ENCODE data around the gene CCND1.

The CCND1 gene

DNA sequence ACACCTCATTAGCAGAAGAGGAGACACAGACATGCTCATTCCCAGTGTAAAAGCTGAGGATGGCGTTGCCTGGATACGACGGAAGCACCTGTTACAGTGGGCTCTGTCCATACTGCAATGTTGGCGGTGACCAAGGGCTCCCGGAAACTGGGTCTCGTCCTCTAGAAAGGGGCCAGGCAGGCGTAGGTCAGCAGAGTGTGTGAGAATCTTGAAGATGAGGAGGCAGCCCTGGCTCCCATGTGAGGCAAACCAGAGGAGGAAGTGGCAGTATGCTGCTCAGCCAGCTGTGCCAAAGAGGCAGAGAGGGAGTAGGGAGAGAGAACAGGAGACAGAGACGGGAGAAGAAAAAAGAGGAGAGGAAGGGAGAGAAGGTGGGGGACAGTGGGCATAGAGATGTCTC, 23.9 kb downstream of the CCND1 start:
- no peak overlapping the region for H3K9ac ChIP-seq (ENCODE audit: low read length in 5 of 5)
- H3K27me3 ChIP-seq (ENCODE audit: control insufficient read depth in 5 of 5, insufficient read depth in 4 of 5, low read length in 5 of 5), result no peaks in the 10 kb centered on the region
- H3K9me3 ChIP-seq (ENCODE audit: control insufficient read depth in 5 of 5, low read length in 5 of 5), result no peaks in the 10 kb centered on the region
- peaks cover 2 to 21% (median 19%) of the 10 kb centered on the region in 5 donors for H3K4me1 ChIP-seq (ENCODE audit: control insufficient read depth in 5 of 5, insufficient read depth in 5 of 5, low read length in 5 of 5)
- H3K27ac ChIP-seq (ENCODE audit: low read depth, low read length), result no peak overlapping the region
- peaks cover 0 to 62% (median 50%) of the 10 kb centered on the region in 5 donors for H3K36me3 ChIP-seq (ENCODE audit: control insufficient read depth in 5 of 5, insufficient read depth in 5 of 5, low read length in 5 of 5)
- no peak overlapping the region for H3K4me3 ChIP-seq (ENCODE audit: low read depth in 1 of 5, low read length in 5 of 5)

DNA sequence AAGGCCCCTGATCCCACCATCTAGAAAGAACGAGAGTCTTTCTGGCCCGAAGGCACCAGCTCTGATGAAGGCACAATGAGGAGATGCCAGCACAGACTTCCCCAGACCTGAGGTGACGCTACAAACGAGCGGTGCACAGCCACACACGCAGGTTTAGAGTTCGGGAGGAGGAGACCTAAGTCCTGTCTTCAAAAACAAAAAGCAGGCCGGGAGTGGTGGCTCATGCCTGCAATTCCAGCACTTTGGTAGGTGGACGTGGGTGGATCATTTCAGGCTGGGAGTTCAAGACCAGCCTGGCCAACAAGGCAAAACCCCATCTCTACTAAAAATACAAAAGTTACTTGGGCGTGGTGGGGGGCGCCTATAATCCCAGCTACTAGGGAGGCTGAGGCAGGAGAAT, 24.7 kb downstream of the CCND1 start:
- Histone ChIP-seq H3K27ac (ENCODE audit: low read depth, low read length) (no peak overlapping the region), H3K9ac (ENCODE audit: low read length in 5 of 5) (no peak overlapping the region), H3K36me3 (ENCODE audit: control insufficient read depth in 5 of 5, insufficient read depth in 5 of 5, low read length in 5 of 5) (peaks cover 0 to 64% (median 50%) of the 10 kb centered on the region in 5 donors), H3K9me3 (ENCODE audit: control insufficient read depth in 5 of 5, low read length in 5 of 5) (no peaks in the 10 kb centered on the region), H3K4me1 (ENCODE audit: control insufficient read depth in 5 of 5, insufficient read depth in 5 of 5, low read length in 5 of 5) (peaks cover 7 to 27% (median 24%) of the 10 kb centered on the region in 5 donors), H3K27me3 (ENCODE audit: control insufficient read depth in 5 of 5, insufficient read depth in 4 of 5, low read length in 5 of 5) (no peaks in the 10 kb centered on the region), H3K4me3 (ENCODE audit: low read depth in 1 of 5, low read length in 5 of 5) (no peak overlapping the region)

DNA sequence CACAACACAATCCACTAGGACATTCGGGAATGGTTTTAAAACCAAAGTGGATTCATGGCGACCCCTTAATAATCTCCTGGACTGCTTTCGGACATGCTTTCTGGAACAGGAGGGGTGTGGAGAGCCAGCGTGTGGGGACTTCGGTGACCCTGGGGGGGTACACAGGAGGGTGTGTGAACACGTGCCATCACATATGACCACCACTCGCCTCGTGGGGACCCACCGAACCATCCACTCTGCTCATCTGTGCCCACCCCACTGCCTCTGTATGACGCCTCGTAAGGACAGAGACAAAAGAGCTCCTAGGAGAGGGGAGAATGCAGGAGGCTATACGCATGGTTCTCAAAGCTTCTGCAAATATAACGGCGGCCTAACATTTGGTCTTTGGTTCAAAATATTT, 25.3 kb downstream of the CCND1 start:
- peaks cover 2 to 64% (median 51%) of the 10 kb centered on the region in 5 donors for H3K36me3 ChIP-seq (ENCODE audit: control insufficient read depth in 5 of 5, insufficient read depth in 5 of 5, low read length in 5 of 5)
- no peak overlapping the region for H3K9ac ChIP-seq (ENCODE audit: low read length in 5 of 5)
- H3K27ac ChIP-seq (ENCODE audit: low read depth, low read length), result no peak overlapping the region
- no peak overlapping the region for H3K4me3 ChIP-seq (ENCODE audit: low read depth in 1 of 5, low read length in 5 of 5)
- H3K9me3 ChIP-seq (ENCODE audit: control insufficient read depth in 5 of 5, low read length in 5 of 5), result no peaks in the 10 kb centered on the region
- no peaks in the 10 kb centered on the region for H3K27me3 ChIP-seq (ENCODE audit: control insufficient read depth in 5 of 5, insufficient read depth in 4 of 5, low read length in 5 of 5)
- peaks cover 7 to 26% (median 20%) of the 10 kb centered on the region in 5 donors for H3K4me1 ChIP-seq (ENCODE audit: control insufficient read depth in 5 of 5, insufficient read depth in 5 of 5, low read length in 5 of 5)

DNA sequence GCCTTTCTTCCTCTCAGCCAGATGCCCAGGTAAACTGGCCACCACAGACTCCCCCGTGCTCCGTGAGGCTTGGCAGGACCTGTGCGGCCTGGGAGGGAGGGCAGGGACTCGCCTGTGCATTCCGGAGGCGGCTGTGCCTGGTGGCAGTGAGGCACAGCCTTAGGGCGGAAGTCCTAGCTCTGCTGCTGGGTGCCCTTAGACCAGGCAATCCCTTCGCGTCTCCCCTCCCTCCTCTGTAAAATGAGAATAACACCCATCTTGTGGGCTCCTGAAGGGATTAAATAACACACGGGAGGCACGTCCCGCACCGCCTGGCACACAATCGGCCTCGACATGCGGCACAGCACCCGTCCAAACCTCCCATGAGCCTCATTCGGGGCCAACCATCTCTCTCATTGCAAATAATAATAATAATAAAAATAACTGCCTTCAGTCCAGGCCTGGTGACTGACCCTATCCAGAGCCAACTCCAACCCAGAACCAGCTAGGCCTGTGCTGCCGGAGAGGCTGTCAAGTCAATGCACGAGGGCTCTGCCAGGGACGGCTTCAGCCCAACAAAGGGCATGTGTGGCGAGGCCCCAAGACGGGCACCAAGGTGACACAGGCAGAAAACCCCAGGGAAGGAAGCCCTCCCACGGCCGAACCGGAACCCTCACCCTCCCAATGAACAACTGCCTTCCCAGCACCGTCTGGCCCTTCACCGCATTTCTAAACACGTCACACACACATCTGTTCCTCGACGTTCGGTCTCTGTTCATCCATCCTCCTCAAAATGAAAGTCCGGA, 26.0 kb downstream of the CCND1 start:
- Histone ChIP-seq H3K36me3 (ENCODE audit: control insufficient read depth in 5 of 5, insufficient read depth in 5 of 5, low read length in 5 of 5) (peaks cover 6 to 70% (median 58%) of the 10 kb centered on the region in 5 donors), H3K9me3 (ENCODE audit: control insufficient read depth in 5 of 5, low read length in 5 of 5) (no peaks in the 10 kb centered on the region), H3K27me3 (ENCODE audit: control insufficient read depth in 5 of 5, insufficient read depth in 4 of 5, low read length in 5 of 5) (no peaks in the 10 kb centered on the region), H3K4me1 (ENCODE audit: control insufficient read depth in 5 of 5, insufficient read depth in 5 of 5, low read length in 5 of 5) (peaks cover 7 to 25% (median 19%) of the 10 kb centered on the region in 5 donors), H3K9ac (ENCODE audit: low read length in 5 of 5) (no peak overlapping the region), H3K4me3 (ENCODE audit: low read depth in 1 of 5, low read length in 5 of 5) (no peak overlapping the region), H3K27ac (ENCODE audit: low read depth, low read length) (no peak overlapping the region)

DNA sequence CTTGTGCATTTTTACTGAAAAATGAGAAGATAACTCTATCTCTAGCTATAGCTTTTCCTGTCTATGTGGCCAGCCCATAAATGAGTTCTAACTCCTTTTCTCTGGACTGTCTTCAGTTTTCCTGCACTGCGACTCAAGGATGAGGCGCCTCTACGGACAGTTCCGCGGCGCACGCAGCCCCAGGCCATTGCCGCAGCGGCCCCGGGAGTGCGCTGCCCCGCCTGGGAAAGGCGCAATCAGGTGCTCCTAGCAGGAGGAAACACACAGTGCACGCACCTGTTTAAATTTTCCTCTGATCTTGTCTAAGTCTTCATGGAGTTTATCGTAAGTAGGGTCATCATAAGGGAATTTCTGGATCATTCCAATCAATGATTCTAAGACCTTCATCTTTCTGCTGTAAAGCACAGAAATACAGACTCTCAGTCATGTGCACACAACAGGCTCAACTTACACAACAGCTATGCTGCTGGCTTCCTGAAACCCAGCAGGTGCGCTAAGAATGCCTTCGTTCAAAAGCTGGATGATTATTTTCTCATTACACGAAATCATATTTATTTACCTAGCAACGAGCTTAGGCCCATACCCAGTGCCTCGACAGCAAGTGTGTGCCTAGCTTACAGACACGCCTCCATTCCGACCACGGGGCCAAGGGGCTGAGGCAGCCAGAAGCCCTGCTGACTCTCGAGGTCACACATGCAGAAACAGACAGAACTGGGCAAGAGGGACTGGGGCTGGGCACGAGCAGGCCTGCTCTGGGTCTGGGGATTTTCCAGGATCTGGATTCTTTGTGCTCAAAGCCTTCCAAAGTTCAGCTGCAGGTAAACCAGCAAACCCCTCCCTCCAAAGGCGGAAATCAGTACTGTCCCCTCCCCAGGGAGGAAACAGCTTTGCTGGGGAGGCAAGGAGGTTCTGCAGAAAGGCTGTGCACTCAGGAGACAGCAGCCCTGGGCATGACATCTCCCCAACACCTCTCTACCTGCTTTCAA, 27.0 kb downstream of the CCND1 start:
- Histone ChIP-seq H3K27ac (ENCODE audit: low read depth, low read length) (no peak overlapping the region), H3K36me3 (ENCODE audit: control insufficient read depth in 5 of 5, insufficient read depth in 5 of 5, low read length in 5 of 5) (peaks cover 6 to 80% (median 66%) of the 10 kb centered on the region in 5 donors), H3K9ac (ENCODE audit: low read length in 5 of 5) (peak overlapping the region in 1 of 5 donors; percentile 9)

DNA sequence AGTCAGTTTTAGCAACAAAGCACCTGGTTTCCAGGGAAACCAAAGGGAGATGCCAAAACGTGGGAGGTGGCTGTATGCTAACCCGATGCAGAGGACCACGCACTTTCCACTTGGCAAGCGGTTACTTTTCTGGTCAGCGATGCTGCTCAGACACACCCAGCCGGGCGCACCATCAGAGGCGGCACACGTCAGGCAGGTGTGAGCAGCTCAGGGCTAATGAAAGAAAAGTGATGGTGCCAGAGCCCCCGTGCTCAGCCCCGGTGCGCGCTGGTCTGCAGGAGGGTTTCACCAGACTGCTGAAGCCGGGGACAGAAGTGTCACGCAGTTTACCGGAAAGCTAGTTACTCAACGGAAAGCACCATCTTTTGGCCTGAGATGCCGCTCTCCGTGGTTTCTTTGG, 28.5 kb downstream of the CCND1 start:
- H3K9me3 ChIP-seq (ENCODE audit: control insufficient read depth in 5 of 5, low read length in 5 of 5), result no peaks in the 10 kb centered on the region
- peaks cover 10 to 30% (median 23%) of the 10 kb centered on the region in 5 donors for H3K4me1 ChIP-seq (ENCODE audit: control insufficient read depth in 5 of 5, insufficient read depth in 5 of 5, low read length in 5 of 5)
- H3K9ac ChIP-seq (ENCODE audit: low read length in 5 of 5), result no peak overlapping the region
- H3K4me3 ChIP-seq (ENCODE audit: low read depth in 1 of 5, low read length in 5 of 5), result no peak overlapping the region
- H3K36me3 ChIP-seq (ENCODE audit: control insufficient read depth in 5 of 5, insufficient read depth in 5 of 5, low read length in 5 of 5), result peaks cover 6 to 65% (median 53%) of the 10 kb centered on the region in 5 donors
- no peaks in the 10 kb centered on the region for H3K27me3 ChIP-seq (ENCODE audit: control insufficient read depth in 5 of 5, insufficient read depth in 4 of 5, low read length in 5 of 5)
- no peak overlapping the region for H3K27ac ChIP-seq (ENCODE audit: low read depth, low read length)

More for the DNA sequence above, 27.0 kb downstream of the CCND1 start:
- Histone ChIP-seq H3K4me3 (ENCODE audit: low read depth in 1 of 5, low read length in 5 of 5) (no peak overlapping the region), H3K27me3 (ENCODE audit: control insufficient read depth in 5 of 5, insufficient read depth in 4 of 5, low read length in 5 of 5) (no peaks in the 10 kb centered on the region), H3K4me1 (ENCODE audit: control insufficient read depth in 5 of 5, insufficient read depth in 5 of 5, low read length in 5 of 5) (peaks cover 5 to 16% (median 11%) of the 10 kb centered on the region in 5 donors), H3K9me3 (ENCODE audit: control insufficient read depth in 5 of 5, low read length in 5 of 5) (no peaks in the 10 kb centered on the region)

DNA sequence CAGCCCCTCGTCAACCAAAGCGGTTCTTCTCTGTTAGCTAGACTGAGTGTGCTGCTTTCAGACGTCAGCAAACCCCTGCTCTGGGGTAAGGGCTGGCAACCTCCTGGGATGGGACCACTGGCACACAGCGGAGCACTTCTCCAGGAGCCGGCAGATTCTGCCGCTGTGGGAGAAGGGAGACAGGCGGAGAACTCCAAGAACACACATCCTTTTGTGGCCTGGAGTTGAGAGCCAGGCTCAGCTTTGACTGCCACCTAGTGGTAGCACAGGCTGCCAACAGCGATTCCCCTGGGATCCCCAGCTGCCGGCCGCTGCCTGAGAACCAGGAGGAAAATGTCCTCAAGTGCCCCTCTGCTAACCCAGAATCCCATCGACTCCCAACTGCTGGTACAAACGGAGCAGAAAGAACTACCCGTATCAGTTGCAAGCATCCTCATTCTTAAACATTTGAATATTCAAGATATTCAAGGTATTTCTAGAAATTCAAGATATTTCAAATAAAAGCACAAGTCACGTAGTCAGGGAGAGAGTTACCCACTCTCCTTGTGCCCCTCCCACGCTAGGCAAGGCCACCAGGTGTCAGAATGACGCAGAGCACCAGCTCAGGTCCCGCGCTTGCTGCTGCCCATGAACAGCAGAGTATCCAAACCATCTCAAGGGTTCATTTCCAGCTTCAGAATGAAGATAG, 29.3 kb downstream of the CCND1 start:
- H3K27ac ChIP-seq (ENCODE audit: low read depth, low read length), result no peak overlapping the region
- peaks cover 6 to 57% (median 45%) of the 10 kb centered on the region in 5 donors for H3K36me3 ChIP-seq (ENCODE audit: control insufficient read depth in 5 of 5, insufficient read depth in 5 of 5, low read length in 5 of 5)
- H3K9me3 ChIP-seq (ENCODE audit: control insufficient read depth in 5 of 5, low read length in 5 of 5), result no peaks in the 10 kb centered on the region
- H3K9ac ChIP-seq (ENCODE audit: low read length in 5 of 5), result peak overlapping the region in 1 of 5 donors; percentile 35
- H3K27me3 ChIP-seq (ENCODE audit: control insufficient read depth in 5 of 5, insufficient read depth in 4 of 5, low read length in 5 of 5), result no peaks in the 10 kb centered on the region
- no peak overlapping the region for H3K4me3 ChIP-seq (ENCODE audit: low read depth in 1 of 5, low read length in 5 of 5)
- H3K4me1 ChIP-seq (ENCODE audit: control insufficient read depth in 5 of 5, insufficient read depth in 5 of 5, low read length in 5 of 5), result peaks cover 11 to 37% (median 29%) of the 10 kb centered on the region in 5 donors

DNA sequence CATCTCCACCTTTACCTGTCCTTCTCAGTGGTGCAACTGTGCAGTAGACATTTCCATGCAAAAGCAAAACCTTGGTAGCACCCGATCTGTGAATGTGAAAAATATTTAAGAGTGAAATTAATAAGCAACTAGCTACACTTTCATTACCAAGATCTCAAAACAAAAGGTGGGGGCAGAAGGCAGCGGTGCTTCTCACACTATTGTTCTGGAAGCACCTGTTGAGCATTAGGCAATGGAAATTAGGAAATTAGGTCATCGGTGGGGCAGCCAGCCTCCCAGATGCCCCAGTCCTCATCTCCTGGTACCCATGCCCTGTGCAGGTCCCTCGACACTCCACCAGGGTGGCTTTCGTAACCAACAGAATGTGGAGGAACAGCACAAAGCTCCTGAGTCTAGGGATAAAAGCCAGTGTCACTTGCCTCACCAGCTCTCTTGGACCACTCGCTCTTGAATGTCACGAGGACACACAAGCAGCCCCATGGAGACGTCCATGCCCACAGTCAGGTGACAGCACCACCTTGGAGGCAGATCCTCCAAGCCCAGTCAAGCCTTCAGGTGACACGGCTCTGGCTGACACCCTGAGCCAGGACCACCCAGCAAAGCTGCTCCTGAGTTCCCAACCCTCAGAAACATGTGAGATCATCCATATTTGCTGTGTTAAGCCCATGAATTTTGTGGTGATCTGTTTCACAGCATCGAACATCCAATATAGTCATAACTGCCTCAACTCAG, 30.9 kb downstream of the CCND1 start:
- peaks cover 11 to 43% (median 34%) of the 10 kb centered on the region in 5 donors for H3K4me1 ChIP-seq (ENCODE audit: control insufficient read depth in 5 of 5, insufficient read depth in 5 of 5, low read length in 5 of 5)
- peaks cover 6 to 42% (median 31%) of the 10 kb centered on the region in 5 donors for H3K36me3 ChIP-seq (ENCODE audit: control insufficient read depth in 5 of 5, insufficient read depth in 5 of 5, low read length in 5 of 5)
- H3K27me3 ChIP-seq (ENCODE audit: control insufficient read depth in 5 of 5, insufficient read depth in 4 of 5, low read length in 5 of 5), result no peaks in the 10 kb centered on the region
- no peaks in the 10 kb centered on the region for H3K9me3 ChIP-seq (ENCODE audit: control insufficient read depth in 5 of 5, low read length in 5 of 5)
- H3K4me3 ChIP-seq (ENCODE audit: low read depth in 1 of 5, low read length in 5 of 5), result no peak overlapping the region
- H3K9ac ChIP-seq (ENCODE audit: low read length in 5 of 5), result peak overlapping the region in 1 of 5 donors; percentile 27
- no peak overlapping the region for H3K27ac ChIP-seq (ENCODE audit: low read depth, low read length)

DNA sequence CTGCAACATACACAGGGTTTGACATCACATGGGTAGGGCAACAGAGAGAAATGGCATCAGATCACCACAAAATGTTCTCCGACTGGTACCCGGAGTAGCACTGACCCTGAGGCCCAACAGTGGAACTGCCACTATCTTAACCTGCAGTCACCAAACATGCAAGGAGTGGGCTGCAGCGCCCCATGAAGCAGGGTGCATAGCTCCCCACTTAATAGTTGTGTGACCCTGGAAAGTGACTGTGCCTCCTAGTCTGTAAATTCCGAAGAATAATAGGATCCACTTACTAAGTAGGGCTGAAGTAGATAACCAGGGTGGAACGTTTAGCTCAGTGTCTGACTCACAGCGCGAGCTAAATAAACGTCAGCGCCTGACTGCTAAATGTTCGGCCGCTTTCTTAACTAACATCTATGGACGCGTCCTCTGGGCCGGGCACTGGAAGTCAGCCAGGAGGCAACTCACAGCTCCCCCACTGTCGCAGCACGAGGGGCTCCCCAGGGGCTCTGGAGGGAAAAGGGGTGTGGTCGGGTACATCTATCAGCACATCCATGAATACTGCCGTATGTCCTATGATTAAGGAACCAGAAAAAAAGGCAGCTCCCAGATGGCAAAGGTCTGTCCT, 33.4 kb downstream of the CCND1 start:
- Histone ChIP-seq H3K9me3 (ENCODE audit: control insufficient read depth in 5 of 5, low read length in 5 of 5) (no peaks in the 10 kb centered on the region), H3K27me3 (ENCODE audit: control insufficient read depth in 5 of 5, insufficient read depth in 4 of 5, low read length in 5 of 5) (no peaks in the 10 kb centered on the region), H3K27ac (ENCODE audit: low read depth, low read length) (peak overlapping the region; percentile 86)

More for the DNA sequence above, 33.4 kb downstream of the CCND1 start:
- peaks cover 11 to 38% (median 30%) of the 10 kb centered on the region in 5 donors for H3K4me1 ChIP-seq (ENCODE audit: control insufficient read depth in 5 of 5, insufficient read depth in 5 of 5, low read length in 5 of 5)
- H3K4me3 ChIP-seq (ENCODE audit: low read depth in 1 of 5, low read length in 5 of 5), result peak overlapping the region; percentile 86 to 96 (median 89)
- H3K36me3 ChIP-seq (ENCODE audit: control insufficient read depth in 5 of 5, insufficient read depth in 5 of 5, low read length in 5 of 5), result peaks cover 6 to 27% (median 23%) of the 10 kb centered on the region in 5 donors
- peak overlapping the region; percentile 81 to 99 (median 99) for H3K9ac ChIP-seq (ENCODE audit: low read length in 5 of 5)

All from subcutaneous abdominal adipose tissue (tissue), 5 donors.